ENCODE results near the gene NME4. TPM values are rescaled to one million over a fixed set of nuclear protein-coding genes. Genes with fewer than 3 reads are reported as not detected.

The NME4 gene
- total and polyA plus RNA-seq, 8 donors, result 11.0 to 68.6 (median 22.6) TPM

GRCh38 chr16:398561-399339, 1.8 kb downstream of the NME4 start:
- no peak for TF ChIP-seq CTCF (IDR thresholded peaks at IDR 0.05)
- H3K9me3 ChIP-seq, result no peaks in the 10 kb centered on the region
- WGBS, 2 donors, result 82% methylated on average over 24 of the region's 24 CpGs
- intact Hi-C loops (cut with DNase I), result no loop called here
- peaks cover 0 to 7% (median 2%) of the 10 kb centered on the region in 3 donors for H3K4me1 ChIP-seq
- ATAC-seq, result no peak
- peak in 2 of 6 donors; percentile 50 to 83 for DNase-seq
- no peaks in the 10 kb centered on the region for H3K27me3 ChIP-seq
- peak overlapping the region in 2 of 4 donors; percentile 17 to 63 for H3K27ac ChIP-seq
- FAIRE-seq, result no peak
- H3K36me3 ChIP-seq, result no peaks in the 10 kb centered on the region
- no peak overlapping the region for H3K4me3 ChIP-seq

- no peak for TF ChIP-seq CTCF (IDR thresholded peaks at IDR 0.05)
- FAIRE-seq, result no peak
- no peak overlapping the region for H3K4me3 ChIP-seq
- no peak for DNase-seq
- no peak for ATAC-seq
- peaks cover 0 to 7% (median 2%) of the 10 kb centered on the region in 3 donors for H3K4me1 ChIP-seq
- H3K27ac ChIP-seq, result no peak overlapping the region
- no peaks in the 10 kb centered on the region for H3K27me3 ChIP-seq
- no peaks in the 10 kb centered on the region for H3K36me3 ChIP-seq
- no peaks in the 10 kb centered on the region for H3K9me3 ChIP-seq
- intact Hi-C loops (cut with DNase I), result no loop called here
- 83 to 89% methylated on average over 22 of the region's 22 CpGs for WGBS, 2 donors
Observed at GRCh38 chr16:399340-400019, 2.5 kb downstream of the NME4 start.

GRCh38 chr16:400061-400591, 3.1 kb downstream of the NME4 start:
- H3K27ac ChIP-seq, result peak overlapping the region in 1 of 4 donors; percentile 89
- whole genome bisulfite sequencing, 2 donors, result 70 to 86% methylated on average over 10 of the region's 10 CpGs
- H3K36me3 ChIP-seq, result no peaks in the 10 kb centered on the region
- H3K4me1 ChIP-seq, result peaks cover 0 to 7% (median 2%) of the 10 kb centered on the region in 3 donors
- no peak overlapping the region for H3K4me3 ChIP-seq
- FAIRE-seq (no peak), ATAC-seq (no peak), DNase-seq (peak in 1 of 6 donors; percentile 38)
- intact Hi-C loops (cut with DNase I), result no loop called here
- H3K27me3 ChIP-seq, result no peaks in the 10 kb centered on the region
- no peak for TF ChIP-seq CTCF (IDR thresholded peaks at IDR 0.05)
- no peaks in the 10 kb centered on the region for H3K9me3 ChIP-seq

GRCh38 chr16:401468-402348, 4.7 kb downstream of the NME4 start, which contains the start of gene DECR2:
DECR2 (plus strand) TSS chr16:401885; CDS start chr16:401964, 79 bp downstream.
- intact Hi-C loops (cut with DNase I), result no loop called here

More at GRCh38 chr16:401468-402348, 4.7 kb downstream of the NME4 start, which contains the start of gene DECR2:
- TF ChIP-seq CTCF (IDR thresholded peaks at IDR 0.05), result no peak
- FAIRE-seq (no peak), DNase-seq (peak; percentile 94 to 100 (median 98)), ATAC-seq (peak; percentile 86 to 93 (median 90))
- H3K9me3 ChIP-seq, result no peaks in the 10 kb centered on the region
- H3K4me1 ChIP-seq, result peaks cover 0 to 7% (median 2%) of the 10 kb centered on the region in 3 donors
- H3K27me3 ChIP-seq, result no peaks in the 10 kb centered on the region
- H3K36me3 ChIP-seq, result no peaks in the 10 kb centered on the region
- peak within 1 kb of the TSS; percentile 78 to 90 (median 88) for H3K27ac ChIP-seq
- H3K4me3 ChIP-seq, result peak within 1 kb of the TSS; percentile 42 to 96 (median 66)
- WGBS, 2 donors, result 0 to 1% methylated on average over 44 to 91 of the region's 91 CpGs
